Measurements from ENCODE around the gene ETFA.

GRCh38 chr15:76184650-76185035 lies 126.6 kb downstream of the ETFA start:
- TF ChIP-seq CTCF (IDR thresholded peaks at IDR 0.05), result no peak
- TF ChIP-seq POLR2A (IDR thresholded peaks at IDR 0.05), result no peak

All from thyroid gland (tissue), 4 donors.